ENCODE measurements around the gene GCNT2.

GCNT2 gene

DNA sequence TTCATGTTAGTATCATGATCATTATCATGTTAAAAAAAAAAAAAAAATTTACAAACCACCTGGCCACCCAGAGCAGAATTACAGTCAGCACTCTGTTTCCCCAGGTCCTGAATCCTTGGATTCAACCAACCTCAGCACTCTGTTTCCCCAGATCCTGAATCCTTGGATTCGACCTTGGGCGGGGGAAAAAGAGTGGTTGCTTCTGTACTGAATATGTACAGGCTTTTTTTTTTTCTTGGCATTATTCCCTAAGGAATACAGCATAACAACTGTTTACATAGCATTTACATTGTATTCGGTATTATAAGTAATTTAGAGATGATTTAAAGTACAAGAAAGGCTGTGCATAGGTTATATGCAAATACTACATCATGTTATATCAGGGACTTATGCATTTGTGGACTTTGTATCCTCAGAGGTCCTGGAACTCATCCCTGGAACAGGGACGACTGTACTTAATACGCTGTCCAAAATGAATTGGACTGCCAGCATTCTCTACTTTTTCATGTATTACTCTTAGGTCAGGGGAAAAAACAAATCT is 31.2 kb downstream of the GCNT2 start:
- Histone ChIP-seq H3K79me2 (ENCODE audit: insufficient read depth, low read length) (no peaks in the 10 kb centered on the region), H3K36me3 (ENCODE audit: insufficient read depth, low read length) (no peaks in the 10 kb centered on the region), H3K4me3 (ENCODE audit: low read depth in 1 of 2, low read length in 2 of 2) (no peak overlapping the region), H3K4me1 (ENCODE audit: insufficient read depth, low read length) (no peaks in the 10 kb centered on the region), H4K20me1 (ENCODE audit: insufficient read depth, low read length) (no peaks in the 10 kb centered on the region), H3K27ac (ENCODE audit: low read length) (no peak overlapping the region), H3K27me3 (ENCODE audit: insufficient read depth, low read length, poor library complexity) (no peaks in the 10 kb centered on the region), H2AFZ (ENCODE audit: low read depth, low read length) (no peak overlapping the region), H3K9me3 (ENCODE audit: insufficient read depth, low read length, severe bottlenecking) (no peaks in the 10 kb centered on the region), H3K9ac (ENCODE audit: low read depth, low read length) (no peak overlapping the region), H3K4me2 (ENCODE audit: insufficient read depth, low read length) (no peak overlapping the region)
- ATAC-seq (ENCODE audit: insufficient read depth, low read depth): no peak
- no peak for TF ChIP-seq EZH2 (IDR thresholded peaks at IDR 0.05; ENCODE audit: borderline replicate concordance, low read depth, low read length, severe bottlenecking)
- TF ChIP-seq, protein P1, sequence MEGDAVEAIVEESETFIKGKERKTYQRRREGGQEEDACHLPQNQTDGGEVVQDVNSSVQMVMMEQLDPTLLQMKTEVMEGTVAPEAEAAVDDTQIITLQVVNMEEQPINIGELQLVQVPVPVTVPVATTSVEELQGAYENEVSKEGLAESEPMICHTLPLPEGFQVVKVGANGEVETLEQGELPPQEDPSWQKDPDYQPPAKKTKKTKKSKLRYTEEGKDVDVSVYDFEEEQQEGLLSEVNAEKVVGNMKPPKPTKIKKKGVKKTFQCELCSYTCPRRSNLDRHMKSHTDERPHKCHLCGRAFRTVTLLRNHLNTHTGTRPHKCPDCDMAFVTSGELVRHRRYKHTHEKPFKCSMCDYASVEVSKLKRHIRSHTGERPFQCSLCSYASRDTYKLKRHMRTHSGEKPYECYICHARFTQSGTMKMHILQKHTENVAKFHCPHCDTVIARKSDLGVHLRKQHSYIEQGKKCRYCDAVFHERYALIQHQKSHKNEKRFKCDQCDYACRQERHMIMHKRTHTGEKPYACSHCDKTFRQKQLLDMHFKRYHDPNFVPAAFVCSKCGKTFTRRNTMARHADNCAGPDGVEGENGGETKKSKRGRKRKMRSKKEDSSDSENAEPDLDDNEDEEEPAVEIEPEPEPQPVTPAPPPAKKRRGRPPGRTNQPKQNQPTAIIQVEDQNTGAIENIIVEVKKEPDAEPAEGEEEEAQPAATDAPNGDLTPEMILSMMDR (IDR thresholded peaks at IDR 0.05; ENCODE audit: borderline replicate concordance, extremely low read depth, low read length, poor library complexity, severe bottlenecking): no peak
- DNase-seq: no peak

DNA sequence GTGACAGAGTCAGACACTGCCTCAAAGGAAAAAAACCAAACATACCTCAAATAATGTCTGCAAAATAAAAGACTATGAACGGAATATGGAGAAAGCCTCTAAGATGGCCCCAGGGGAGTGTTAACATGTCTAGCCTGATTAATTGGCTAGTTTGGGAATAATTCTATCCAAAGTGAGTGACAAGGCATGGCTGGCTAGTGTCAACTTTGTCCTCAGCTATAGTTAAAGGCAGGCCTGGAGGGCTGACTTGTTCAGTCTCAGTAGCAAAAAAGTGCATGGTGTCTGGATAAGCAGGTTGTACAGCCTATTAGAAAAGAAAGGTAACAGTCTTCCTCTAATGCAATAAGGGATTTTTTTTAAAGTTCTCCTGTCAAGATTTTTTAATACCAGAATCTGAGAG is 32.7 kb downstream of the GCNT2 start:
- no peak overlapping the region for H3K4me3 ChIP-seq (ENCODE audit: low read depth in 1 of 2, low read length in 2 of 2)
- H3K4me2 ChIP-seq (ENCODE audit: insufficient read depth, low read length): no peak overlapping the region
- H4K20me1 ChIP-seq (ENCODE audit: insufficient read depth, low read length): no peaks in the 10 kb centered on the region
- no peaks in the 10 kb centered on the region for H3K9me3 ChIP-seq (ENCODE audit: insufficient read depth, low read length, severe bottlenecking)
- no peak for TF ChIP-seq EZH2 (IDR thresholded peaks at IDR 0.05; ENCODE audit: borderline replicate concordance, low read depth, low read length, severe bottlenecking)
- TF ChIP-seq, protein P1 (IDR thresholded peaks at IDR 0.05; ENCODE audit: borderline replicate concordance, extremely low read depth, low read length, poor library complexity, severe bottlenecking): no peak
- H2AFZ ChIP-seq (ENCODE audit: low read depth, low read length): no peak overlapping the region
- ATAC-seq (ENCODE audit: insufficient read depth, low read depth): no peak
- H3K4me1 ChIP-seq (ENCODE audit: insufficient read depth, low read length): no peaks in the 10 kb centered on the region
- H3K27ac ChIP-seq (ENCODE audit: low read length): no peak overlapping the region
- H3K36me3 ChIP-seq (ENCODE audit: insufficient read depth, low read length): no peaks in the 10 kb centered on the region
- no peak for DNase-seq
- H3K79me2 ChIP-seq (ENCODE audit: insufficient read depth, low read length): no peaks in the 10 kb centered on the region
- no peaks in the 10 kb centered on the region for H3K27me3 ChIP-seq (ENCODE audit: insufficient read depth, low read length, poor library complexity)
- H3K9ac ChIP-seq (ENCODE audit: low read depth, low read length): no peak overlapping the region

DNA sequence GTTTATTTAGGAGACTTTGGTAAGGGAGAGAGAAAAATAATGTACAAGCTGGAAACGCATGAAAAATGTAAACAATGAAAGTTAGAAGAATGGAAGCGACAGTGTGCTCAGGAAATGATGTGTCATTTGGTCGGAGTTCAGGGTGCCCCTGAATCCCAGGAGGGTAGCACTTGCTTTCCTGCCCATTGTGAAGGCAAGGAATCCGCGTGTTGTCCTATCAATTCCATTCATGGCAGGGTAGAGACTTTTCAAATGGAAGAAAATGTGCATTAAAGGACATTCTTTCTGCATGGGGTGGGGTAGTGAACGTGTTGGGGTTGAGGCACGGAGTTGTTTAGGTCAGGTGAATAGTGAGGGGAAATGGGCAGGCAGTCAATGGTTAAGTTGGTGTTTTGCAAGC is 33.7 kb downstream of the GCNT2 start:
- H3K9ac ChIP-seq (ENCODE audit: low read depth, low read length): no peak overlapping the region
- DNase-seq (no peak), ATAC-seq (ENCODE audit: insufficient read depth, low read depth) (no peak)
- TF ChIP-seq, protein P1 (IDR thresholded peaks at IDR 0.05; ENCODE audit: borderline replicate concordance, extremely low read depth, low read length, poor library complexity, severe bottlenecking): no peak
- TF ChIP-seq EZH2 (IDR thresholded peaks at IDR 0.05; ENCODE audit: borderline replicate concordance, low read depth, low read length, severe bottlenecking): no peak
- no peak overlapping the region for H3K4me2 ChIP-seq (ENCODE audit: insufficient read depth, low read length)
- no peaks in the 10 kb centered on the region for H4K20me1 ChIP-seq (ENCODE audit: insufficient read depth, low read length)
- H2AFZ ChIP-seq (ENCODE audit: low read depth, low read length): no peak overlapping the region
- no peaks in the 10 kb centered on the region for H3K4me1 ChIP-seq (ENCODE audit: insufficient read depth, low read length)
- no peaks in the 10 kb centered on the region for H3K9me3 ChIP-seq (ENCODE audit: insufficient read depth, low read length, severe bottlenecking)
- no peaks in the 10 kb centered on the region for H3K27me3 ChIP-seq (ENCODE audit: insufficient read depth, low read length, poor library complexity)
- H3K4me3 ChIP-seq (ENCODE audit: low read depth in 1 of 2, low read length in 2 of 2): no peak overlapping the region
- H3K79me2 ChIP-seq (ENCODE audit: insufficient read depth, low read length): no peaks in the 10 kb centered on the region
- H3K36me3 ChIP-seq (ENCODE audit: insufficient read depth, low read length): no peaks in the 10 kb centered on the region
- no peak overlapping the region for H3K27ac ChIP-seq (ENCODE audit: low read length)

Data from DND-41 (cell line).